H4 (cell line): Measurements from ENCODE around the gene HOXA6. TPM values are rescaled to one million over a fixed set of nuclear protein-coding genes. Genes with fewer than 3 reads are reported as not detected.
A peak's percentile ranks its signal among the peaks of the same experiment; 100 is the strongest.

Source experiments
- DNase-seq: peaks from one replicate; pipeline ENCODE4 v3.0.0-alpha.2; 2015; ENCODE audit warnings: low spot score
- total RNA-seq: library from RNA; depleted of rRNA; stranded (reverse); fragments of >200 nt; shearing (Covaris generic); gene quantifications from 2 replicates; pipeline ENCODE4 v1.2.3, GENCODE V29; 2014

Gene HOXA6
- total RNA-seq, 1 experiment from 2014 or later = 0.64 TPM

GRCh38 chr7:27124096-27124901 lies 23.3 kb downstream of the HOXA6 start:
- no peak for DNase-seq

GRCh38 chr7:27123477-27124053 lies 24.0 kb downstream of the HOXA6 start:
- DNase-seq = no peak

- no peak for DNase-seq
Measured at GRCh38 chr7:27123007-27123476, 24.5 kb downstream of the HOXA6 start.

- no peak for DNase-seq
Measured at GRCh38 chr7:27122077-27122910, 25.3 kb downstream of the HOXA6 start.

GRCh38 chr7:27121684-27122076 lies 25.9 kb downstream of the HOXA6 start:
- no peak for DNase-seq

GRCh38 chr7:27119412-27119911 lies 28.1 kb downstream of the HOXA6 start:
- DNase-seq = no peak

GRCh38 chr7:27118580-27118979 lies 29.0 kb downstream of the HOXA6 start:
- DNase-seq = no peak

- DNase-seq = no peak
Measured at GRCh38 chr7:27117887-27118491, 29.6 kb downstream of the HOXA6 start.

- no peak for DNase-seq
Measured at GRCh38 chr7:27116962-27117886, 30.4 kb downstream of the HOXA6 start.

GRCh38 chr7:27116031-27116961 lies 31.3 kb downstream of the HOXA6 start:
- no peak for DNase-seq

GRCh38 chr7:27115221-27116026 lies 32.1 kb downstream of the HOXA6 start:
- peak; percentile 97 for DNase-seq

GRCh38 chr7:27114881-27115220 lies 32.7 kb downstream of the HOXA6 start:
- no peak for DNase-seq

- DNase-seq = peak; percentile 81
Measured at GRCh38 chr7:27113991-27114769, 33.4 kb downstream of the HOXA6 start.

GRCh38 chr7:27112955-27113949 lies 34.3 kb downstream of the HOXA6 start:
- DNase-seq = peak; percentile 94

- DNase-seq = no peak
Measured at GRCh38 chr7:27112361-27112760, 35.2 kb downstream of the HOXA6 start.

GRCh38 chr7:27111751-27112277 lies 35.8 kb downstream of the HOXA6 start:
- DNase-seq = no peak
